ENCODE data around the gene RUBCNL. TPM values are rescaled to one million over a fixed set of nuclear protein-coding genes. Genes with fewer than 3 reads are reported as not detected.
A peak's percentile ranks its signal among the peaks of the same experiment; 100 is the strongest.
"Not testable (repeated sequence)": the region's sequence is repeated elsewhere in the genome, so short reads cannot be mapped to it uniquely, and the experiment has no call there.

The RUBCNL gene
- total and polyA plus RNA-seq, 8 donors: 0.46 to 3.2 (median 0.86) TPM

GRCh38 chr13:46374710-46375109, 12.3 kb downstream of the RUBCNL start:
- DNase-seq (no peak), FAIRE-seq (no peak), ATAC-seq (no peak)
- Histone ChIP-seq H3K9me3 (no peaks in the 10 kb centered on the region), H3K27ac (no peak overlapping the region), H3K4me1 (no peaks in the 10 kb centered on the region), H3K27me3 (no peaks in the 10 kb centered on the region), H3K4me3 (no peak overlapping the region), H3K36me3 (no peaks in the 10 kb centered on the region)
- intact Hi-C loops (cut with DNase I): no loop called here
- WGBS, 2 donors: 79 to 84% methylated on average over 2 of the region's 2 CpGs
- no peak for TF ChIP-seq CTCF (IDR thresholded peaks at IDR 0.05)

DNA sequence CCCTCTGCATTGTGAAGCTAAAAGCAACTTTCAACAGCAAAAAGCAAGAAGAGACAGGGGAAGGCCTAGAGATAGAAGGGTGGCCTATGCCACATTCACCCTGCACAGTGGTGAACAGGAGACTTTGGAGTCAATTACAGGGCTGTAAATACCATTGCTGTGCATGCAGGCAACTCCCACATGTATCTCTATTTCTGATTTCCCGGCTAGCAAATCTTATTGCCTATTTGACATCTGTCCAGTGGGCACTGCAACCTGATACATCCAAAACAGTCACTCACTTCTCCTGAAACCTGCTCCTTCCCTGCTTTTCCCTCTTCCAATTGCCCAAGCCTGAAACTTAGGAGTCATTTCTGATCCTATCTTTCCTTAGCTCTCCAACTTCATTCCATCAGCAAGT, 13.4 kb downstream of the RUBCNL start:
- no peak overlapping the region for H3K27ac ChIP-seq
- DNase-seq: no peak
- H3K4me1 ChIP-seq: no peaks in the 10 kb centered on the region
- no peak overlapping the region for H3K4me3 ChIP-seq
- WGBS, 2 donors: 74 to 75% methylated on average over 1 of the region's 1 CpG
- H3K27me3 ChIP-seq: no peaks in the 10 kb centered on the region
- TF ChIP-seq CTCF (IDR thresholded peaks at IDR 0.05): no peak
- no peak for FAIRE-seq
- intact Hi-C loops (cut with DNase I): no loop called here
- no peaks in the 10 kb centered on the region for H3K9me3 ChIP-seq
- ATAC-seq: no peak
- no peaks in the 10 kb centered on the region for H3K36me3 ChIP-seq

GRCh38 chr13:46372938-46373337, 14.1 kb downstream of the RUBCNL start:
- H3K4me1 ChIP-seq; H3K9me3 ChIP-seq; intact Hi-C loops (cut with DNase I); H3K36me3 ChIP-seq; H3K27ac ChIP-seq; DNase-seq; H3K27me3 ChIP-seq; ATAC-seq; H3K4me3 ChIP-seq; FAIRE-seq: not testable (repeated sequence)
- 90 to 93% methylated on average over 8 of the region's 8 CpGs for WGBS, 2 donors

DNA sequence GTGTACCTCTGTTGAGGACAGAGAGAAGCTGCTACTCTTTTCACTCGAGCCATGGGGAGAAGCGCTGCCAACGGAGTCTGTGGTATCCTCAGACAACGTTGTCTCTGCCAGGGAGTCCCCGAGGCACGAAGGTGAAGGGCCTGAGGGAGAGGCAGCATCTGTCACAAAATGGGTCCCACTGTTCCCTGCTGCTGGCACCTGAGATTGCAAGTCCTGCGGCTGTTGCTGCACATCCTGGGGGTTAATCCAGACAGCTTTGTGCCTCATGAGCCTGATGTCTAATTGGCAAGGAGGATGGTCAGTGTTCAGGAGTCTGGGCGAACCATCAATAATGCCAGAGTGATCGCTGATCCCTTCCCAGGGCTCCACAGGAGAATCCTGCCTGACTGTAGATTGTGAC, 15.0 kb downstream of the RUBCNL start:
- H3K27me3 ChIP-seq: no peaks in the 10 kb centered on the region
- DNase-seq: no peak
- intact Hi-C loops (cut with DNase I): no loop called here
- no peaks in the 10 kb centered on the region for H3K36me3 ChIP-seq
- no peak for TF ChIP-seq CTCF (IDR thresholded peaks at IDR 0.05)
- H3K9me3 ChIP-seq: no peaks in the 10 kb centered on the region
- 81 to 90% methylated on average over 9 of the region's 9 CpGs for WGBS, 2 donors
- FAIRE-seq: no peak
- no peaks in the 10 kb centered on the region for H3K4me1 ChIP-seq
- H3K27ac ChIP-seq: no peak overlapping the region
- no peak overlapping the region for H3K4me3 ChIP-seq
- ATAC-seq: no peak

DNA sequence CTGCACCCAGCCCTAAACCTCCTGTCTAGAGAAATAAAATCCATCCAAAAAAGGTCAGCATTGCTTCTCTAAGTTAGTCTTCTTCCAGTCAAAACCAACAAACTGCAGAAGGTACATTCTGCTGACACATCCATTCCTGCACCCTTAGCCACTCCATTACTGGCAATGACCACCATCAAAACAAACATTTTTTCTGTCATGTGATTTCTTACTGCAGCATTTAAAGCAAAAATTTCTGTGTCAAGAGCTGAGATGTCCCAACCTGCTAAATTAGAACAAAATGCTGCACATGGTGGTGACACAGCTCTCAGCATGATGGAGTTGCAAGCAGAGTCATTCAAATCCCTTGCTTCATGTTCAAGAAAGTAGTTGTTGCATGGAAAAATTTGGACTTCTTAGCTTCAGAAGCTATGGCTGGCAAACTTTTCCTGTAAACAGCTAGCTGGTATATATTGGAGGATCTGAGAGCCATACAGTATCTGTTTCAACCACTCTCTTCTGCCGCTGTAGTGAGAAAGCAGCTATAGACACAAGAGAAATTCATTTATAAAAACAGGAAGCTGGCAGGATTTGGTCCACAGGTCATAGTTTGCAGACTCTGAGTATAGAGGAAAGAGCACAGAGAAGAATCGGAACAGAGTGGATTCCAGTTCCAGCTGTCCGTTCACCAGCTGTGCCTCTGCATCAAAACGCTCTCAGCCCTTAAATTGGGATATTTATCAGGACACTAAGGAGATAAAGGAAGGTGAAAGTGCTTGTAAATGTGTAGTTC, 17.4 kb downstream of the RUBCNL start:
- intact Hi-C loops (cut with DNase I): no loop called here
- DNase-seq: no peak

More for the DNA sequence above, 17.4 kb downstream of the RUBCNL start:
- Histone ChIP-seq H3K27me3 (no peaks in the 10 kb centered on the region), H3K27ac (peak overlapping the region in 1 of 4 donors; percentile 33), H3K36me3 (no peaks in the 10 kb centered on the region), H3K4me3 (no peak overlapping the region), H3K9me3 (no peaks in the 10 kb centered on the region), H3K4me1 (no peaks in the 10 kb centered on the region)
- FAIRE-seq (no peak), ATAC-seq (peak in 2 of 4 donors; percentile 55 to 60)
- 68 to 74% methylated on average over 4 of the region's 4 CpGs for WGBS, 2 donors
- no peak for TF ChIP-seq CTCF (IDR thresholded peaks at IDR 0.05)

All from pancreas (tissue), 10 donors.